GM19099 (cell line): ENCODE results near the gene SMIM44.

Source experiments
- POLR2A ChIP-seq: IDR thresholded peaks from 3 replicates; pipeline ENCODE4 v1.6.1; 2011; ENCODE audit warnings: low read depth; ENCODE audit not compliant: insufficient read length; ENCODE audit errors: extremely low read depth

Gene SMIM44

DNA sequence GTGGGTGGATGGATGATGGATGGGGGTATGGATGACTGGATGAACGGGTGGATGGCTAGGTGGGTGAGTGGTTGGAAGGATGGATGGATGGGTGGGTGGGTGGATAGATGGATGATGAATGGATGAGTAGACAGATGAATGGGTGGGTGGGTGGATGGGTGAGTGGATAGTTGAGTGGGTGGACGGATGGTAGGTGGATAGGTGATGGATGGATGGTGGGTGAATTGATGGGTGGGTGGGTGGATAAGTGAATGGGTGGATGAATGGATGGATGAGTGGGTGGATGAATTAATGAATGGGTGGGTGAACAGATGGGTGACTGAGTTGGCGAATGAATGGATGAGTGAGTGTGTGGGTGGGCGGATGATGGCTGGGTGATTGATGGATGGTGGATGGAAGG is 7.8 kb downstream of the SMIM44 start:
- no peak for TF ChIP-seq POLR2A

DNA sequence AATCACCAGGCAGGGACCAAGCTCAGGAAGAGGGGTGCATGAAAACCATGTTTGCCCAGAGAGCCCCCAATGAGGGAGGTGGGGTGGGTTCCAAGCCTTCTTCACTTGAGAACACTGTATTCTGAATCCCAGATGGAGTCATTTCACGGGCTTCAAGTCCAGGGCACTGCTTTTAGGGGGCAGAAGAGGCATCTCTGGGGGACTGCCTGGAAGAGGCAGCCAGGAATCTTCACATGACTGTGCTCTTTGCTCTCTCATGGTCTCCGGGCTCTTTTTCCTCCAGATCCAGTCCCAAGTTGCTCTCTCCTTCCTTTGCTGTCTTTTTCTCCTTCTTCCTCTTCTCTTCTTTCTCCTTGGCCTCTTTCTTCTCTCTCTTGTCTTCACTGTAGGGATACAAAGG is 8.6 kb downstream of the SMIM44 start:
- no peak for TF ChIP-seq POLR2A

DNA sequence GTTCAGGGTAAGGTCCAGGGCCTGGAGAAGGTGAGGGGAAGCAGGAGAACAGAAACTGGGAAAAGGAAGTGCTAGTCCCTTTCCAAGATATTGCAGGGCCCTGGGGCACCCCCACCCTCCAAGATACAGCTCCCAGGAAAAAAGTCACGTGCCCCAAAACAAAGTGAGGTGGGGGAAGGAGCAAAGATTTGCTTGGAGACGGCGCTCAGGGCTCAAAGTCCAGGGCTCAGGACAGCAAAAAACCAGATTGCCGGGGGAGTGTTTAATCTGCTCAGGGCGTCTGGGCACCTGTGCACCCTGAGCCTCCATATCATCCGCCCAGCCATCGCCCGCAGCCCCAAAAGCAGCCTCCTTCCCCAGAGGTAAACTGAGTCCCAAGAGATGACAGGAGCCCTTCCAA is 9.2 kb downstream of the SMIM44 start:
- no peak for TF ChIP-seq POLR2A

DNA sequence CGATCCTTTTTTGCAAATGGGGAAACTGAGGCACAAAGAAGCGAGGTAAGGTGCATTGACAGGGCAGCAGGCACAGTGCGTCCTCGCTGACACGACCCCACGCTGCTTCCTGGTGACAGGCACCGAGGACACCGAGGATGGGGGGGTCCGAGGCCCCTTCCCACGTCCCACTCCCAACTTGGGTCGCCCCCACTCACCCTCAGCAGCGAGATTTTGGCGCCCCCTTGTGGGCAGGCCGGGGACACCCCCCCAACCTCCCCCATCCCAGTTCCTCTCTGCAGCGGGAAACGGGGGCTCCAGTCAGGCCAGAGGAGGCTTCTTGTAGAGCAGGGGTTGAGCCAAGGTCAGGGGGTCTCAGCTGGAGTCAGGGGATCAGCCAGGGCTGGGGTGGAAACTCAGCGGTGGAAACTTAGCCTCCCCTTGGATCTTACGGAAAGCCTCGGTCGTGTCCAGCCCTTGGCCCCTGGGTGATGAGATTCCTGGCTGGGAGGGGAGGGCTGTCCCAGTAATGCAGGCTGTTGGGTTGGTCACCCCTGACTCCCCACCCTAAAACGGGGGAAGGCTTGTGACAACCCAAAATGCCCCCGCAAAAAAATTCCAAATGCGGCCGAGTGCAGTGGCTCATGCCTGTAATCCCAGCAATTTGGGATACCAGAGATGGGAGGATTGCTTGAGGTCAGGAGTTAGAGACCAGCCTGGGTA is 11.1 kb downstream of the SMIM44 start:
- no peak for TF ChIP-seq POLR2A

DNA sequence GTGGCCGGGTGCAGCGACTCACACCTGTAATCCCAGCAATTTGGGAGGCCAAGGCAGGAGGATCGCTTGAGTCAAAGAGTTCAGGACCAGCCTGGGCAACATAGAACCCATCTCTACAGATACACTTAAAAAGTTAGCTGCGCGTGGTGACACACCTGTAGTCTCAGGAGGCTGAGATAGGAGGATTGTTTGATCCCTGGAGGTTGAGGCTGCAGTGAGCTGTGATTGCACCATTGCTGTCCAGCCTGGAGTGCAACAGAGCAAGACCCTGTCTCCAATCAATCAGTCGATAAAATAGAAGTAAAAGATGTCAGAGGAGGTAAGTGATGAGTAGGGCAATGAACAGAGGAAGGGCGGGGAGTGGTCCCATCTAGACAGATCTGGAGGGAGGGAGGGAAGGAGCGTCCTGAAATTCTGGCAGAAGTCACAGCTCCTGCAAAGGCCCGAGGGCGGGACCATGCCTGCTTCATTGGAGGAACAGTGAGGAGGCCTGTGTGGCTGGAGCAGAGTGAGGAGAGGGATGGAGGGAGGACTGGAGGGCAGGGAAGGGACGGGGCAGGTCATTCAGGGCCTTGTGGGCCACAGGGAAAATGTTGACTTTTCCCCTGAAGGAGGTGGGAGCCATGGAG is 12.6 kb downstream of the SMIM44 start:
- no peak for TF ChIP-seq POLR2A

DNA sequence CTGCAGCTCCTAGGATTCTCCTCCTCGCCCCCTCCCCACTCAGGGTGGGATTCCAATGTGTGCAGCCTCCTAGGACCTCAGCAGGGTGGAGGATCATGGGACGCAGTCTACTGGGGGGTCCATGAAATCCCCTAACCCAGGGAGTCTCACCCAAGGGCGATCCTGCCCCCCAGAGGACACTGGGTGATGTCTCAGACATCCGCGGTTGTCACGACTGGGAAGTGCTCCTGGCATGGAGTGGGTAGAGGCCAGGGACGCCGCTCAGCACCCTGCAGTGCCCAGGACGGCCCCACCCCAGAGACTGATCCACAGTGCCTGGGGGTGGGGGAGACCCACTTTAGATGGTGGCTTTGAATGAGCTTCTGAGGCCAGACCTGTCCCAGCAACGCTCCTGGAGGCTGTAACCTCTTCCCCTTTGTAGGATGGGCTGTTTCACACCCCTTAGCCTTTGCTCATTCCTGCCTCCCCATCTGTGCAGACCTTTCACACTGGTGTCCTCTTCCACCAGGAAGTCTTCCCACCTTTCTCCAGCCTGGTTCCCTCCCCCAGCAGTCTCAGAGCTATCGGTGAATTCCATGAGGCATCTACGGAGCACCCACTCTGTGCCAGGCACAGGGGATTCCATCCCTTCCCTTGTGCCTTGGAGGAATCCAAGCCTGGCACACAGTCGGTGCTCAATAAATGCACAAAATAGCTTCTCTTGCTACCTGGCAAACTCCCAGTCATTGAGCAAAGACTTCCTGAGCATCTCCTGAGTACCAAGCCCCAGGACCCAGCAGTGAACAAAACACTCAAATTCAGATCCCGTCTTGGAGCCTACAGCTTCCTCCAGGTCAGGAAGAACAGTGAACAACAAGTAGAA is 13.4 kb downstream of the SMIM44 start:
- no peak for TF ChIP-seq POLR2A

DNA sequence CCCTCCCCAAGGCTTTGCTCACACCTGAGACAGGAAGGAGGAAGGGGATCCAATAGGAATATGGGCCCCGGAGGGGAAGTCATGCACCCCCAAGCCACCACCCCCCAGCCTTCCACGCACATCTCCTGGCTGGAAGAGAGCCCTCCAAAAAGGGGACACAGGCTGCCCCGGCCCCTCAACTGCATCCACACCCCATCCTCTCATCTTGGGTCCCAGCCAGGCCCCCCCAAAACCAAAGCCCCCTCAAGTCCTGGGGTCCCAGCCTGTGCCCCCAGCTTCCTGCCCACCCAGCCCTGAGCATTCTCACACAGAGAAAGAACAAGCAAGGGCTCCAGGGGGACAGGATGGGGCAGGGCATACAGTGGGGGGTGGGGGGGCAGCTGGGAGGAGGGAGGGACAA is 15.0 kb downstream of the SMIM44 start:
- no peak for TF ChIP-seq POLR2A

DNA sequence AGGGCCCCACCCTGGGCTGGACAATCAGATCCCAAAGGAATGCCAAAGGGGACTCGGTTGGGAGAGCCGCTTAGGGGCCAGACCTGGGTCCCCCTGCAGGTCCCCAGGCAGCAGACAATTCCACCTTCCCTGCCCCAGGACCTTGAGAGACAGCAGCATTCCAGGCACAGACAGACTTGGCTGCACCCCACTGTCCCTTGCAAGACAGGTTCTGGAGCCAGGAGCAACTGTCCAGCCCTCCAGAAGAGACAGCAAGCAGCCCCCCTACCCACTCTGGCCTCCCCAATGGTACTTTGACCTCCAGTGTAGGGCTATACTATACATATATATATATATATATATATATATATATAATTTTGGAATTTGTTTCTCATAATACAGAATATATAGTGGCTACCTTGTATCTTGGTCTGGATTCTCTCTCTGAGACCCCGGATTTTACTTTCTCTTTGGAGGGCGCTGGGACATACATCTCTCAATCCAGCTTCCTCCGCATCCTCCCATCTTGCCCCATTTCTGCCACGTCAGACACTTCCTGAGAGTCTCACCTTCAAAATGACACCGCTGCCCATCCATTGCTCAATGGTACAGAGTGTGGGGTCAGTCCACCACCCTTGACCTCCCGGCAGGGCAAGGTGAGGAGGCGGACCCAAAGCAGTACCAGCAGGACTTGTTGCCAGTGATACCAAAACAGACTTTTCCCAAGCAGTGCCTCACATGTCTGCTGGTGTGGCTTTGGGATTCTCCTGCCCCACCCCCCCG is 15.6 kb downstream of the SMIM44 start:
- no peak for TF ChIP-seq POLR2A

DNA sequence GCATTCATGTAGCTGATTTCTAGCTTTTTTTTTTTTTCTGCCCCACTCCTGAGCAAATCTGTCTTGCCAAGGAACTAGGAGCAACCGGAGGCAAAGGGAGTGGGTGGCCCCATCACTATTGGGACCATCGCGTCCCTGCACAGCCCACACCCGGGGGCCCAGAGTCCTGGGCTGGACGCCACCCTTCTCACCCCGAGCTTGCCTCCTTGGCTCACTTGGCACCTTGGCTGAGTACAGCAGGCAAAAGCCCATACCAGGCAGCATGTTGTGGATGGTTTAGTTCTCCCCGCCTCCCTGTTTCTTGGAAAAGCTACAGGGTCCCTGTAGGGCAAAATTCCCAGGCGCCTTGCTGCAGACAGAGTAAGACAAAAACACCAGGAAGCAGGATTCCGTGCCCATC is 16.6 kb downstream of the SMIM44 start:
- TF ChIP-seq POLR2A, result no peak

DNA sequence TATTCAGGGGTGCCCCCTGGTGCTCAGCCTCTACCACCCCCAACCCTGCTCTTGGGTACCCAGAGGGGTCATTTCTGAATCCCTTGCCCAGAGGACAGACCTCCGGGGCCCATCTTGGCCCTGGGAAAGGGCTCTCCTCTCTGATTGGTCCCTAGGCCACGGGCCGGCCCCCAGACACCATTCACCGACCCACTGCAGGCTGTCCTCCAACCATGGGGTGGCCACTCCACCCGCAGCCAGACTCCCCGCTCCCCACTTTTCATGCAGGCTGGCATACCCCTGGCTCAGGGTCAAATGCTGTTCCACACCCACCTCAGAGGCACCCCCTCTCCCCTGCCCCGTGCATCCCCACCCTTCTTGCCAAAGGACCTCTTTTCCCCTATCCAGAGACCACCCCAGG is 17.7 kb downstream of the SMIM44 start:
- no peak for TF ChIP-seq POLR2A

DNA sequence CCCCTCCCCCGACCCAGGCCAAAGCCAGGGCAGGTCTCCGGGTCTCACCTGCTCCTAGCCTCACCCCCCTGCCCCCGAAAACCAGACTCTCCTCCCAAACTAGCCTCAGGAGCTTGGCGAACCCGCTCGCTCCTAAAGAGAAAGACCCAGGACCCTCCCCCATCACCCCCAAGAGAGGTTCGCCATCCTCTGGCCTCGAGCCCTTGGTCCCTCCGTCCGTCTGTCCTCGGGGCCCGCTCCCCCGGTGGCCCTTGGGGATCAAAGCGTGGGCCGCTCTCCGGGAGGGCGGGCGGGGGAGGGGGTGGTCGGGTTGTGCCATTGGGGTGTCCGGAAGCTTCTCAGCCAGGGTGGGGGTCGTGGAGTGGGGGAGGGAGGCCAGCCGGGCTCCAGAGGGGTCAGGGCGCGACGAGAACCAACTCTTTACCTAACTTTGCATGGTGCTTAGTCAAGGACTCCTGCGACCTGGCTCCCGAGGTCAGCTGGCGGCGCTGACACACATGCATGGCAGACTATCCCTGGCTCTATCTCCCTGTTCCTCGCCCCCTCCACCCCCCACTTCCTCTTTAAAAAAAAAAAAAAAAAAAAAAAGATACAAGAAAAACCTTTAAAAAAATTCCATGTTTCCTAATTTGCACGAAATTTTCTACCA is 18.5 kb downstream of the SMIM44 start:
- TF ChIP-seq POLR2A, result no peak

DNA sequence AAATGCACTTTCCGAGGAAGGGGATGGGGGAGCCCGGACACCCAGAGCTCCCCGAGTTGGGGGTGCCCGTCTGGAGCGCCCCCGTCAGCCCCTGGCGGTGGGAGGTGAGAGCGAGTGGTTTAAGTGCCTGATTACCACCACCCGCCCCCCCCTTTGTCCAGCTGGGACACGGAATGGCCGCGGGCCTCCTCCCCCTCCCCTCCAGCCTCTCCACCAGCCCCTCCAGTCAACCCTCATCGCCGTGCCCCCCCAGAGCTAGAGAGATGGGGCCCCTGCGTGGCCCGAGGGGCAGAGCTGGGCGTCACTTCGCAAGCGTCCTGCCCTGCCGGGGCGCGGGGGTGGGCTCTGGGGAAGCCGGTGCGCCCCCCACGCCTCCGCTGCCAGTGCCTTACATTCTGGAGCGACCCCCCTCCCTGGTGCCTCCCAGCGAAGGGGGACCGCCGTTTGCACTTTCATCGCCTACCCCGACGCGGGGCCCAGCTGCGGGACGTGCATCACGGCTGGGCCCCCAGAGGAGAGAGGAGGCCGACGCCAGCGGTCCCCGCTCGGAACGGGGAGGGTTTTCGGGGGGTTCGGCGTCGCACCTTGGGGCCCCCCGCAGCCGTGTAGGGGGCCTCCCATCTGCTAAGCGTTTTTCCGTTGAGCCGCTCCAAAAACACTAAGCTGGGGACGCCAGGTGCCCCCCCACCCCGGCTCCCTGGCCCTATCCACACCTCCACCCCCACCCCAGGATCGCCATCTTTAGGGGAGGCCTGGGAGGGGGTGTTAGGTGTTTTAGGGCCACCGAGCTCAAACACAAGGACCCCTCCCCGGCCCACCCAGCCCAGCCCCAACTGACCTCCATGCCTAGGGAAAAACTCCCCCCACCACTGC is 19.3 kb downstream of the SMIM44 start:
- no peak for TF ChIP-seq POLR2A

DNA sequence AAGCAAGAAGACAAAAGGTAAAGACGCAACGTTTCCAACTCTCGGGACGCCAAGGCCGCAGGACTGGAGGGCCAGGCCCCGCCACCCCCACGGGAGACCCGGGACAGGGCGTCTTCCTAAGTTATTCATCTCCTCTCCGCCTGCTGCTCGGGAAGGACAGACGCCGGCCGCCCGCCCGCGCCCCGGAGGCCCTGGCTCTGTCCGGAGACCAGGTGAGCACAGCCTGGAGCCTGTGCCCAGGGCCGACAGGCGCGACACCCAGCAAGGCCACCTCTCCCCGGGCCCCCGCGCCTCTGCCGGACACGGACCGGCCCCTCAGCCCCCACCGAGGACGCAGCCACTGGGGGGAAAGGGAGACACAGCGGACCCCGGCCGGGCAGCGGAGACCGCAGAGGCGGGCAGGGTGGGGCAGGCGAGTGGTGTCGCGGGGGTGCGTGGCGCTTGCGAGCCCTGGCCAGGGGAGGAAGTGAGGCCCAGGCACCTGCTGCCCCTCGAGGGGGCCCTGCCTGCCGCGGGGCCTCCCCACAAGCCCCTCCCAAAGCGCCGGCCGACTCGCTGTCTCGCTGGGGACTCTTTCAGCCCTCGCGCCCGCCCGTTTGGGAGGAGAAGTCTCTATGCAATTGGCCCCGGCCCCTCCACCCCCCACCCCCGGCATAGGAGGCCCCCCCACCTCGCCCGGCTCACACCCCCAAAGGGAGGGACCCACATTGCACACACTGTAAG is 20.1 kb downstream of the SMIM44 start:
- no peak for TF ChIP-seq POLR2A

DNA sequence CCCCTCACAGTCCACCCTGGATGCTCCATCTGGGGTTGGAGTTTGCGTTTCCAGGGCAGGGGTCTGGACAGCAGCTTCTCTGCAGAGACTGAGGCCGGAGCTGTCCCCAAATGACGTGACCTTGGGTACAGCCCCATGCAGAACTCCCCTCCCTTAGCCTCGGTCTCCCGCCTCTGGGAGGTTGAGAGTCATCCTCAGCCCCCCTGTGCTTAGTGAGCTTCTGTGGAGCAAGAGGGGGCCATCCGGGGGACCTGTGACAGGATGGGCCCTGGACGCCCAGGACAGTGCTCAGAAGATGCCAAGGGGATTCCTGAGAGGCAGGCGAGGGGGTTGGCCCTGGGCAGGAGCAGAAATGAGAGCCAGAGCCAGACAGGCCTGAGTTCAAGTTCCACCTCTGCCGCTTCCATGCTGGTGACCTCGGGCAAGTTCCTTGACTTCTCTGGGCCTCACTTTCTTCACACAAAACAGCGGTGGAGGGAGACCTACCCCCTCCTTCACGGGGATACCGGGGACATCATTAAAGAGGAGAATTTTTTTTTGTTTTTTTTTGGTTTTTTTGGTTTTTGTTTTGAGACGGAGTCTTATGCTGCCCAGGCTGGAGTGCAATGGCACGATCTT is 23.2 kb downstream of the SMIM44 start:
- TF ChIP-seq POLR2A, result no peak
